HFF-Myc (cell line): ENCODE measurements around the gene CDKN2A.
A peak's percentile ranks its signal among the peaks of the same experiment; 100 is the strongest.

Experiments used
- DNase-seq: peaks from one replicate; pipeline ENCODE4 v3.0.0-alpha.2; 2011; ENCODE audit warnings: low read depth; ENCODE audit errors: extremely low read depth
- H3K4me3 ChIP-seq: replicated peaks from 2 replicates; pipeline ENCODE4 v1.5.1; 2011; ENCODE audit warnings: low read depth, mild to moderate bottlenecking, control low read depth, low read length
- TF ChIP-seq, protein P1 (sequence below): IDR thresholded peaks from 2 replicates; pipeline ENCODE4 v1.5.1; 2012; ENCODE audit warnings: mild to moderate bottlenecking, low read depth, low read length, control low read depth; ENCODE audit errors: missing control alignments

The CDKN2A gene

DNA sequence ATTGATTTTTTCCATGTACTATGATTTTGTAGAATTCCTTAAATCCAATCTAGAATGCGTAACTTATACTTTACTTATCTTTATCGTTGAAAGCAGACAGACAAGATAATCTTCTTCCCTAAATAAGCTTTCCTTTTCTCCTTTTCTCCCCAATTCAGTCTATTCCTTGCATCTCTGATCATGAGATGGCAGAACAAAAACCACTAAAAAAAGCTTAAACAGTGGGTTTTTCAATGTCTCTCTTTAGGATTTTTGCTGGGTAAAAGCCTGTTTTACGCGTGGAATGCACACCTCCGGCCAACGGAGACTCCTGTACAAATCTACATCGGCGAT lies 14.2 kb upstream of the CDKN2A start:
- no peak for DNase-seq
- TF ChIP-seq, protein P1, sequence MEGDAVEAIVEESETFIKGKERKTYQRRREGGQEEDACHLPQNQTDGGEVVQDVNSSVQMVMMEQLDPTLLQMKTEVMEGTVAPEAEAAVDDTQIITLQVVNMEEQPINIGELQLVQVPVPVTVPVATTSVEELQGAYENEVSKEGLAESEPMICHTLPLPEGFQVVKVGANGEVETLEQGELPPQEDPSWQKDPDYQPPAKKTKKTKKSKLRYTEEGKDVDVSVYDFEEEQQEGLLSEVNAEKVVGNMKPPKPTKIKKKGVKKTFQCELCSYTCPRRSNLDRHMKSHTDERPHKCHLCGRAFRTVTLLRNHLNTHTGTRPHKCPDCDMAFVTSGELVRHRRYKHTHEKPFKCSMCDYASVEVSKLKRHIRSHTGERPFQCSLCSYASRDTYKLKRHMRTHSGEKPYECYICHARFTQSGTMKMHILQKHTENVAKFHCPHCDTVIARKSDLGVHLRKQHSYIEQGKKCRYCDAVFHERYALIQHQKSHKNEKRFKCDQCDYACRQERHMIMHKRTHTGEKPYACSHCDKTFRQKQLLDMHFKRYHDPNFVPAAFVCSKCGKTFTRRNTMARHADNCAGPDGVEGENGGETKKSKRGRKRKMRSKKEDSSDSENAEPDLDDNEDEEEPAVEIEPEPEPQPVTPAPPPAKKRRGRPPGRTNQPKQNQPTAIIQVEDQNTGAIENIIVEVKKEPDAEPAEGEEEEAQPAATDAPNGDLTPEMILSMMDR = no peak
- peak overlapping the region; percentile 77 for H3K4me3 ChIP-seq

DNA sequence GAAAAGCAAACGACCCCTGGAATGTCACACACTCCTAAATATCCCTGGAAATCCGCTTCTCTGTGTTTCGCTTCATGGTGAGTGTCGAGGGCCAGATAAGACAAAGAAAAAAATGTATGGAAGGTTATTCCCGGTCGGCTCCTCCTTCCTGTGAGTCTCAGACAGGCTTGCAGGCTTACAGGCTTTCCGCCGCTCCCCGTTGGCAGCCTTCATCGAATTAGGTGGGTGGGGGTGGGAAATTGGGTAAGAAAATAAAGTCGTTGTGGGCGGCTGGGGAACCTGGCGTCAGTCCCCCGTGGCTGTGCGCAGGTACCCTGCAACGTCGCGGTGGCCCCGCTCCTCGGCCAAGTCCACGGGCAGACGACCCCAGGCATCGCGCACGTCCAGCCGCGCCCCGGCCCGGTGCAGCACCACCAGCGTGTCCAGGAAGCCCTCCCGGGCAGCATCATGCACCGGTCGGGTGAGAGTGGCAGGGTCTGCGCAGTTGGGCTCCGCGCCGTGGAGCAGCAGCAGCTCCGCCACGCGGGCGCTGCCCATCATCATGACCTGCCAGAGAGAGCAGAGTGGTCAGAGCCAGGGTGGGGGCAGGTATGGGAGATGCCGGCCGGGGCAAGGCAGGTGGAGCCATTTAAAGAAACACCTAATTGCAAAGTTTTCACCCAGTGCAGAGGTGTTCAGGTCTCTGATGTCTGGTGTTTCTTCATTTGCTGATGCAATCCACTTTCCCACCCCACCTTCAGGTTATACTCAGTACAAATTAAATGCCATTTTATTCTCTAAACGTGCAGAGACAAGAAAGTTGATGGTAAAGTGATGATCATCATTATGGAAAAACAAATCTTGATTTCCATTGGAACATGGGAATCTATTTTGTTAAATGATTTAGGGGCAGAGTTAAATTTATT lies 11.8 kb upstream of the CDKN2A start:
- no peak for DNase-seq
- TF ChIP-seq, protein P1 = no peak
- peak overlapping the region; percentile 36 for H3K4me3 ChIP-seq

DNA sequence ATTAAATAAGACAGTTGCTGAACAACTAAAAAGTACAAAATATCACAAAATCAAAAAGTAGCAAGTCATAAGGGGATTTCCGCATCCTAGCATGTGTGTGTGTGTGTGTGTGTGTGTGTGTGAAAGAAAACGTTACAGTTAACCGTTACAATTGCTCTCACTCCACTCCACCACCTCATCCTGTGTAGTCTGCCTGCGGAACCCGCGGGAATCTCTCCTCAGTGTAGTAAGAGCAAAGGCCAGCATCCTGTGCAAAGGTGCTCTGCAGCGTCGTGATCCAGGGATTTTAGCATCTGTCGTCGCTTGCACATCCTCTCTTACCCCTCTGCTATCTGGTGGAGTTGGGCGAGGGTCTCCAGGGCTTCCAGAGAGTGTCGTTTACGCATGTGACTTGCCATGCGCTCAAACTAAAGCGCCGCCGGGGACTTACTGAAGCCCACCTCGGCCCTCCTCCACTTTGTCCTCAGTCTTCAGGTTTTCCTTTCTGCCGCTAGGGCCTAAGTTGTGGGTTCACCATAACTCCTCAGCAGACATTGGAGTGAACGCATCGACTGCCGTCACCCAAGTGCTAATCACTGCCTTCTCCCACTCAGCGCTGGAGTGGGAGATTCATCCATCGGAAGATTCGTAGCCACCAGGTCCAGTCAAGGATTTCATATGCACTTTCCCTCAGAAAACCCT lies 11.0 kb upstream of the CDKN2A start:
- peak overlapping the region; percentile 36 for H3K4me3 ChIP-seq
- TF ChIP-seq, protein P1 = no peak

DNA sequence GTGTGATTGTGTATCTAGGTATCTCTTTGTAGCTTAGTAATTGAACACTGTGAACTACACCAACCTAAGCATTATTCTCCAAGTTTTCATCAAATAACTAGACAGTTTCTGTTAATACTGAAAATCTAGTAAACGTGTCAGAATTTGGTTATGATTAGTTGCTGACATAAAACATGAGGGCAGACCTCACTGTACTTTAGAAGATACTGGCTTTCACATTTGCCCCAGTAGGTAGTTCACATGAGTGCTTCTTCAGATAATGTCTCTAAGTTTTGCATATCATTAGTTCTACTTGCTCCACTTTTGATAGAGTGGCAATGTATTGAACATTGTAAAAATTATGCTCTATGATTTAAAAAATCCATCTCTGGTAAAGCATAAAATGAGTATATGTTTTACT lies 7.8 kb upstream of the CDKN2A start:
- TF ChIP-seq, protein P1 = no peak
- no peak overlapping the region for H3K4me3 ChIP-seq
- no peak for DNase-seq

More for the DNA sequence above, 11.0 kb upstream of the CDKN2A start:
- DNase-seq = no peak

DNA sequence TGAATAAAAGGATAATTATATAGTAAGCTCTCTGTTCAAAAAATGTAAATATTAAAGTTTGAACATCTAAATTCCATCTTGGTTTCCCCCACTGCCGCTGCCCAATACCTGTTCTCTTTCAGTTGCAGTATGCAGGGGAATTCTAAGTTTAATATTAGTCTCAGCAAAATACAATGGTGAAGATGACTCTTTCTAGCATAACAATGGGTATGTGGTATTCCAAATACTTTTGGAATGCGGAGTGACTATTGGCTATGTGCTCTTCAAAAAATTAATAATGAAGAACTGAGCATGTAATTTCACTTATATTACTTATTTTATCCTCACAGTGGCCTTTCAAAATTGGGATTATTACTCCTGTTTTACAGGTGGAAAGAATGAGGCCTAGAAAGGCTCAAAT lies 3.8 kb upstream of the CDKN2A start:
- TF ChIP-seq, protein P1 = no peak
- H3K4me3 ChIP-seq = no peak overlapping the region
- DNase-seq = no peak

DNA sequence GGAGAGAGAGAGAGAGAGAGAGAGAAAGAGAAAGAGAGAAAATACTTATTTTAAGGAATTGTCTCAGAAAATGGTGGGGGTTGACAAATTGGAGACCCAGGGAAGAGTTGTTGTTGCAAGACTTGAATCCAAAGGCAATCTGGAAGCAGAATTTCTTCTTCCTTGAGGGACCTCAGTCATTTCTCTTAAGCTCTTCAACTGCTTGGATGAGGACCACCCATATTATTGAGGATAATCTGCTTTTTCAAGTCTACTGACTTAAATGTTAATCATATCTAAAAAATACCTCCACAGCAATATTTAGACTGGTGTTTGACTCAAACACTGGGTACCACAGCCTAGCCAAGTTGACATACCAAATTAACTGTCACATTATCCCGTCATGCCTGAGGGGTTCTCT lies 3.3 kb upstream of the CDKN2A start:
- H3K4me3 ChIP-seq = no peak overlapping the region
- DNase-seq = no peak
- TF ChIP-seq, protein P1 = no peak
